Spleen (tissue), 11 donors: Measurements from ENCODE around the gene CLEC4G. TPM values are rescaled to one million over a fixed set of nuclear protein-coding genes. Genes with fewer than 3 reads are reported as not detected.

Experiments
- DNase-seq: peaks from one replicate; pipeline ENCODE4 v3.0.0-alpha.2; 2020
- H3K27ac ChIP-seq, 8 donors: fragments of 200-600 bp; sonication (generic) in 7 of 8; 1 replicate in 4 of 8; 2 replicates in 4 of 8; pipeline versions ENCODE4 v1.5.0 to v1.8.0; 2016 to 2021; ENCODE audit warnings: inconsistent platforms in 4 of 8, mild to moderate bottlenecking in 4 of 8, moderate library complexity in 1 of 8
- H3K27me3 ChIP-seq, 7 donors: fragments of 200-600 bp; sonication (generic) in 6 of 7; replicated peaks in 1 of 7; 1 replicate in 4 of 7; 2 replicates in 3 of 7; pipeline versions ENCODE4 v1.5.0 to v1.8.0; 2016 to 2021; ENCODE audit warnings: inconsistent platforms in 3 of 7, mild to moderate bottlenecking in 1 of 7
- H3K36me3 ChIP-seq, 6 donors: fragments of 200-600 bp; sonication (generic) in 5 of 6; 1 replicate in 4 of 6; 2 replicates in 2 of 6; pipeline versions ENCODE4 v1.5.0 to v1.8.0; 2016 to 2021; ENCODE audit warnings: inconsistent platforms in 2 of 6
- H3K4me1 ChIP-seq, 6 donors: fragments of 200-600 bp; sonication (generic) in 5 of 6; 1 replicate in 3 of 6; 2 replicates in 3 of 6; pipeline versions ENCODE4 v1.5.0 to v1.8.0; 2016 to 2021; ENCODE audit warnings: inconsistent platforms in 3 of 6
- H3K4me3 ChIP-seq, 8 donors: fragments of 200-600 bp; sonication (generic) in 7 of 8; 1 replicate in 4 of 8; 2 replicates in 4 of 8; pipeline versions ENCODE4 v1.5.0 to v1.8.0; 2016 to 2021; ENCODE audit warnings: inconsistent platforms in 4 of 8, mild to moderate bottlenecking in 4 of 8, moderate library complexity in 2 of 8
- H3K9me3 ChIP-seq, 8 donors: fragments of 200-600 bp; sonication (generic) in 7 of 8; 1 replicate in 4 of 8; 2 replicates in 4 of 8; pipeline versions ENCODE4 v1.5.0 to v1.8.0; 2016 to 2021; ENCODE audit warnings: inconsistent platforms in 4 of 8
- POLR2A ChIP-seq, 3 donors: fragments of 450-650 bp; IDR thresholded peaks; one replicate each; pipeline ENCODE4 v1.5.1; 2017; ENCODE audit warnings: antibody characterized with exemption in 3 of 3, mild to moderate bottlenecking in 1 of 3
- POLR2AphosphoS5 ChIP-seq, 3 donors: sonication (generic); formaldehyde crosslinking; IDR thresholded peaks; one replicate each; pipeline ENCODE4 v1.5.1; 2017; ENCODE audit warnings: antibody characterized with exemption in 3 of 3
- WGBS, 5 donors: extraction: QIAGEN DNeasy Blood & Tissue Kit in 3 of 5; methylation state at CpG; one replicate each; pipeline versions ENCODE4 v1.1.5 to v1.1.7; 2013 to 2018; 5-methylcytosine and 5-hydroxymethylcytosine counted together
- intact Hi-C: fragments of 100-400 bp; cut with DNase I; formaldehyde crosslinking; loops from one replicate; pipeline ENCODE4 v1.15.0; 2023; ENCODE audit warnings: low total_unique reads
- polyA plus RNA-seq, 3 donors: library from polyadenylated mRNA; stranded (reverse); fragments of 200-250 nt; gene quantifications; one replicate each; pipeline ENCODE4 v1.2.1, GENCODE V29; 2013
- total RNA-seq, 7 donors: library from RNA; depleted of rRNA in 3 of 7; stranded (reverse); fragments of >200 nt in 3 of 7; fragmentation: NEBNext Ultra II Directional in 4 of 7; extraction: Animal tissue kit (Norgen Biotek cat#: 25700) in 4 of 7; gene quantifications; one replicate each; pipeline versions ENCODE4 v1.1.0 to v1.2.1, GENCODE V29; 2016 to 2021
- TF ChIP-seq, protein P1 (sequence below), 11 experiments: fragments of 200-600 bp in 7 of 11; fragments of 450-650 bp in 4 of 11; sonication (generic) in 4 of 11; IDR thresholded peaks in 8 of 11; conservative IDR thresholded peaks in 3 of 11; 1 replicate in 7 of 11; 2 replicates in 4 of 11; pipeline versions ENCODE4 v1.4.0 to v1.8.0; 2016 to 2021; ENCODE audit warnings: antibody characterized with exemption in 11 of 11, inconsistent platforms in 4 of 11, mild to moderate bottlenecking in 1 of 11
- donor health status: healthy with polysubstance abuse.
- donor health status: DM: no; HTN: no; CAD: no; lungs with moderate emphysema.
- donor health status: DM: no; HTN: no; CAD: no.
- donor health status: Bipolar disorder and iron deficiency.
- donor health status: healthy.
- donor health status: DM: no; HTN: no; CAD: no.
- donor health status: DM: yes; HTN: yes; CAD: no.

Gene CLEC4G
- total and polyA plus RNA-seq, 10 donors = 0.34 to 4.0 (median 1.0) TPM; not detected in 1

DNA sequence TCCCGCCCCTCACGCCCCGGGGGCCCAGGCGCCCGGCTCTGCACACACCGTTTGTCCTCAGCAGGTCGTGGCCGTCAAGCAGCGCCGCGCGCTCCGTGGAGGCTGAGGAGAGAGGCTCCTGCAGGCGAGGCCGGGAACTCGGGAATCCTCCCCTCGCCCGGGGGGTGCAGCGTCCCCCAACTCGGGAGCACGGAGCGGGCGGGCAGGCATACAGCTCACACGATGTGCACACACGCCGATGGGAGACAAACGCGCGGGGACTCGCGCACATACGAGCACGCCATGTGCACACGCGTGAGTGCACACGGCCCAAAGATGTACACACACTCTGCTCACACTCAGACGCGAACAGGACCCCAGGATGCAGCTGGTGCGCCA lies 703 bp downstream of the CLEC4G start:
- Histone ChIP-seq H3K36me3 (no peaks in the 10 kb centered on the region), H3K4me1 (peaks cover 0 to 39% (median 27%) of the 10 kb centered on the region in 6 donors), H3K27ac (no peak overlapping the region), H3K27me3 (peaks cover 4 to 51% (median 31%) of the 10 kb centered on the region in 7 donors), H3K4me3 (no peak overlapping the region), H3K9me3 (no peaks in the 10 kb centered on the region)
- no peak for TF ChIP-seq POLR2AphosphoS5 (IDR thresholded peaks at IDR 0.05)
- TF ChIP-seq, protein P1, sequence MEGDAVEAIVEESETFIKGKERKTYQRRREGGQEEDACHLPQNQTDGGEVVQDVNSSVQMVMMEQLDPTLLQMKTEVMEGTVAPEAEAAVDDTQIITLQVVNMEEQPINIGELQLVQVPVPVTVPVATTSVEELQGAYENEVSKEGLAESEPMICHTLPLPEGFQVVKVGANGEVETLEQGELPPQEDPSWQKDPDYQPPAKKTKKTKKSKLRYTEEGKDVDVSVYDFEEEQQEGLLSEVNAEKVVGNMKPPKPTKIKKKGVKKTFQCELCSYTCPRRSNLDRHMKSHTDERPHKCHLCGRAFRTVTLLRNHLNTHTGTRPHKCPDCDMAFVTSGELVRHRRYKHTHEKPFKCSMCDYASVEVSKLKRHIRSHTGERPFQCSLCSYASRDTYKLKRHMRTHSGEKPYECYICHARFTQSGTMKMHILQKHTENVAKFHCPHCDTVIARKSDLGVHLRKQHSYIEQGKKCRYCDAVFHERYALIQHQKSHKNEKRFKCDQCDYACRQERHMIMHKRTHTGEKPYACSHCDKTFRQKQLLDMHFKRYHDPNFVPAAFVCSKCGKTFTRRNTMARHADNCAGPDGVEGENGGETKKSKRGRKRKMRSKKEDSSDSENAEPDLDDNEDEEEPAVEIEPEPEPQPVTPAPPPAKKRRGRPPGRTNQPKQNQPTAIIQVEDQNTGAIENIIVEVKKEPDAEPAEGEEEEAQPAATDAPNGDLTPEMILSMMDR (IDR thresholded peaks at IDR 0.05 in 8 of 11, conservative IDR thresholded peaks at IDR 0.05 in 3 of 11) = no peak
- TF ChIP-seq POLR2A (IDR thresholded peaks at IDR 0.05) = no peak
- peak; percentile 67 for DNase-seq
- intact Hi-C loops = no loop called here
- 63 to 92% (median 69%) methylated on average over 15 to 39 of the region's 39 CpGs for WGBS, 5 donors

DNA sequence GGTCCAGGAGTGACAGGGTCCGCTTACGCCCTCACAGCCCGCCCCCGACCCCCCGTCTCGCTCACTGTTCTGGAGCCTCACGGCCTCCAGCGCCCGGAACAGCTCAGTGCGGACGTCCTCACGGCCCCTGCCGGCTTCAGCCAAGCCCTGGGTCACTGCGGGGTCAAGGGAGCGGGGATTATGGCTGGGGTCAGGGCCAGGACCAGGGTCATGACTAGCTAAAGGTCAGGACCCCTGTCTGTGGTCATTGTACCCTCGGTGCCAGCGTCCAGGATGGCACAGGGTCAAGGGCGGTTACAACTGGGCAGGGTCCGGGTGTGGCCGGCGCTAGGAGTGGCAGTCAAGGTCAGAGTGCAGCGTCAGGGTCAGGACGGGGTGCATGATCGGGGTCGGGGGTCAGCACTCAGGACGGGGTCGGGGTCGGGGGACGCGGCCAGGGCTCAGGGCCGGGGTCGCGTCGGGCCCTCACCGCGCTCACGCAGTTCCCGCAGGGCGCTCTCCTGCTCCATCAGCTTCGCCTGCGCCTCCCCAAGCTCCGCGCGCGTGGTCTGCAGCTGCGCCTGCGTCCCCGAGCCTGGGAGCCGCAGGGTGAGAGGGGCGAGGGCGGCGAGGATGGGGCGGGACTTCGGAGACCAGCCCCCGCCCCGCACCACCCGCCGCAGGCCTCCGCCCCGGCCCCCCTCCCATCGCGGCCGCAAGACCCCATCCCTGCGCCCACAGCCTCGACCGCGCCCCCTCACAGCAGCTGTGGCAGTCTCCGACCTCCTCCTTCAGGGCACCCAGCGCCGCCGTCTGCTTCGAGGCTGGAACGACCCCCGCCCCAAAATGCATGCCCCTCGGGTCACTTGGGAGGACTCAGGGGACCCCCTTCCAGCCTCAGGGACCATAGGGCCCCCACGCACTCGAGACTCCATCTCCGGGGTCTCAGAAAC lies 1.4 kb downstream of the CLEC4G start:
- 0 to 17% (median 7%) methylated on average over 6 to 78 of the region's 78 CpGs for WGBS, 5 donors
- Histone ChIP-seq H3K36me3 (no peaks in the 10 kb centered on the region), H3K4me1 (peaks cover 0 to 39% (median 27%) of the 10 kb centered on the region in 6 donors), H3K9me3 (no peaks in the 10 kb centered on the region), H3K4me3 (peak overlapping the region in 4 of 8 donors; percentile 6 to 57 (median 16)), H3K27me3 (peaks cover 4 to 51% (median 31%) of the 10 kb centered on the region in 7 donors), H3K27ac (no peak overlapping the region)
- intact Hi-C loops = no loop called here
- TF ChIP-seq, protein P1 (IDR thresholded peaks at IDR 0.05 in 8 of 11, conservative IDR thresholded peaks at IDR 0.05 in 3 of 11) = no peak
- TF ChIP-seq POLR2A (IDR thresholded peaks at IDR 0.05) (no peak), POLR2AphosphoS5 (IDR thresholded peaks at IDR 0.05) (no peak)
- no peak for DNase-seq

DNA sequence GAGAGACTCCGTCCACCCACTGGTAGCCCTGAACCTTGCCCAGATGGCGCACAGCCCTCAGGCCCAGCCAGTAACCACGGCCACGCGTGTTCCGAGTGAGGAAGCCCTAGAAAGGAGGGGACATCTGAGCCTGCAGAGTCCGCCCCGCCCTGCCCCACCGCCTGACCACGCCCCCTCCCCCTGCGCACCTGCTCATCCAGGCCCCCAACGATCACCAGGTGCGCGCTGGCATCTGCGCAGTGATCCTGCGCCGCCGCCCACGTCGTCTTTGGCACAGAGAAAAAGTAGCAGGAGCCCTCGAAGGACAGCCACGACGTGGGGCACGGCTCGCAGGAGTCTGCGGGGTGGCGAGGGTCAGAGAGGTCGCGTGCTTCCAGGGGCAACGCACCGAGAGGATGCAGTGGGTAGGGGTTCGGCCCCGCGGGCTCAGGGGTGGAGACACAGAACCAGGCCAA lies 2.1 kb downstream of the CLEC4G start:
- peaks cover 0 to 39% (median 27%) of the 10 kb centered on the region in 6 donors for H3K4me1 ChIP-seq
- TF ChIP-seq POLR2A (IDR thresholded peaks at IDR 0.05) (no peak), POLR2AphosphoS5 (IDR thresholded peaks at IDR 0.05) (peak in 1 of 3 donors; percentile 17)
- TF ChIP-seq, protein P1 (IDR thresholded peaks at IDR 0.05 in 8 of 11, conservative IDR thresholded peaks at IDR 0.05 in 3 of 11) = no peak
- H3K9me3 ChIP-seq = no peaks in the 10 kb centered on the region
- no peak overlapping the region for H3K27ac ChIP-seq
- H3K27me3 ChIP-seq = peaks cover 4 to 51% (median 31%) of the 10 kb centered on the region in 7 donors
- no peaks in the 10 kb centered on the region for H3K36me3 ChIP-seq
- intact Hi-C loops = no loop called here
- DNase-seq = peak; percentile 79
- H3K4me3 ChIP-seq = peak overlapping the region in 4 of 8 donors; percentile 6 to 57 (median 16)
- WGBS, 5 donors = 7 to 17% (median 9%) methylated on average over 25 to 34 of the region's 34 CpGs

DNA sequence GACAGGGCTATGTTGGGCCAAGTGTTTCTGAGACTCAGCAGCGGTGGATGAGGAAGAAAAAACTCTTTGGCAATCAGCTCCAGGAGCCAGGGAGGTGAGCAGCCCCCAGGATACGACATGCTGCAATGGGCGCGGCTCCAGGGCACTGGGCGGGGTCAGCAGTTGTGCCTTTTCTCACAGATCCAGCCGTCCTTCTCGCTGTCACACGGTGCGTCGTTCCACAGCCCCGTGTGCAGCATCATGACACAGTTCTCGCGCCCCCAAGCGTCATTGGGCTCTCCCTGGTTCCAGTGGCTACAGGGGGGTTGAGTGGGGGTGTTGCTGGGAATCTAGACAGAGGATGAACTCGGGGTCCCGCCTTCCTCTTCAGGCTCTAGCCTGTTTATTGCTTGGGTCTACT lies 2.7 kb downstream of the CLEC4G start:
- DNase-seq = no peak

More for the DNA sequence above, 2.7 kb downstream of the CLEC4G start:
- Histone ChIP-seq H3K4me1 (peaks cover 0 to 35% (median 25%) of the 10 kb centered on the region in 6 donors), H3K4me3 (peak overlapping the region in 1 of 8 donors; percentile 57), H3K27me3 (peaks cover 4 to 51% (median 31%) of the 10 kb centered on the region in 7 donors), H3K27ac (no peak overlapping the region), H3K9me3 (no peaks in the 10 kb centered on the region), H3K36me3 (no peaks in the 10 kb centered on the region)
- TF ChIP-seq, protein P1 (IDR thresholded peaks at IDR 0.05 in 8 of 11, conservative IDR thresholded peaks at IDR 0.05 in 3 of 11) = no peak
- TF ChIP-seq POLR2A (IDR thresholded peaks at IDR 0.05) (no peak), POLR2AphosphoS5 (IDR thresholded peaks at IDR 0.05) (no peak)
- 19 to 32% (median 22%) methylated on average over 15 to 16 of the region's 16 CpGs for WGBS, 5 donors
- intact Hi-C loops = no loop called here
